Lower leg skin (tissue), 3 donors: ENCODE results near the gene CCDC182.

Experiments used
- CTCF ChIP-seq, 3 donors: fragments of 450-650 bp; IDR thresholded peaks; one replicate each; pipeline ENCODE4 v1.5.1; 2016; ENCODE audit warnings: antibody characterized with exemption in 3 of 3, mild to moderate bottlenecking in 3 of 3, moderate library complexity in 2 of 3
- POLR2A ChIP-seq, 2 donors: fragments of 450-650 bp; IDR thresholded peaks; one replicate each; pipeline ENCODE4 v1.6.1; 2016 to 2017; ENCODE audit warnings: antibody characterized with exemption in 2 of 2, mild to moderate bottlenecking in 1 of 2, moderate library complexity in 1 of 2

GRCh38 chr17:57704448-57704847 lies 40.7 kb downstream of the CCDC182 start:
- TF ChIP-seq CTCF (IDR thresholded peaks at IDR 0.05) (no peak), POLR2A (IDR thresholded peaks at IDR 0.05) (no peak)
